Astrocyte of the cerebellum (primary cell): ENCODE results near the gene HMGXB4.

Source experiments
- DNase-seq: peaks from one replicate; pipeline ENCODE4 v3.0.0-alpha.2; 2011; ENCODE audit warnings: low read depth
- H3K4me3 ChIP-seq: 2 replicates; pipeline ENCODE4 v1.5.1; 2011; ENCODE audit warnings: mild to moderate bottlenecking, low read depth, low read length, moderate library complexity
- in situ Hi-C: cut with HindIII; loops from 2 replicates; pipeline ENCODE4 v1.10.0; 2017; ENCODE audit warnings: low sequenced_read_pairs
- TF ChIP-seq, protein P1 (sequence below): IDR thresholded peaks from 2 replicates; pipeline ENCODE4 v1.5.1; 2012; ENCODE audit warnings: low read length, low read depth, moderate library complexity, mild to moderate bottlenecking; ENCODE audit errors: missing control alignments

HMGXB4 gene

DNA sequence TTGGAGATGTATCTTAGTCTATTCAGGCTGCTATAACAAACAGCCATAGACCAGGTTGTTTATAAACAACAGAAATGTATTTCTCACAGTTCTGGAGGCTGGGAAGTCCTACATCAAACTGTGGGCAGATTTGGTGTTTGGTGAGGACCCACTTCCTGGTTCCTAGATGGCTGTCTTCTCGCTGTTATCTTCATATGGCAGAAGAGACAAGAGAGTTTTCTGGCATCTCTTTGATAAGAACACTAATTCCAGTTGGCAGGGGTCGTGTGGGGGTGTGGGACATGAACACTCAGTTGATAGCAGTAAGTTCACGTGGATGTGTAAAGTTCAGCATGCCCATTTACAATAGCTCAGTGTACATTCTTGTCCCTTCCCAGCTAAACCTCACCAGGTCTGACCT lies 41.3 kb upstream of the HMGXB4 start:
- in situ Hi-C loops, result no loop called here
- no peak for DNase-seq
- TF ChIP-seq, protein P1, sequence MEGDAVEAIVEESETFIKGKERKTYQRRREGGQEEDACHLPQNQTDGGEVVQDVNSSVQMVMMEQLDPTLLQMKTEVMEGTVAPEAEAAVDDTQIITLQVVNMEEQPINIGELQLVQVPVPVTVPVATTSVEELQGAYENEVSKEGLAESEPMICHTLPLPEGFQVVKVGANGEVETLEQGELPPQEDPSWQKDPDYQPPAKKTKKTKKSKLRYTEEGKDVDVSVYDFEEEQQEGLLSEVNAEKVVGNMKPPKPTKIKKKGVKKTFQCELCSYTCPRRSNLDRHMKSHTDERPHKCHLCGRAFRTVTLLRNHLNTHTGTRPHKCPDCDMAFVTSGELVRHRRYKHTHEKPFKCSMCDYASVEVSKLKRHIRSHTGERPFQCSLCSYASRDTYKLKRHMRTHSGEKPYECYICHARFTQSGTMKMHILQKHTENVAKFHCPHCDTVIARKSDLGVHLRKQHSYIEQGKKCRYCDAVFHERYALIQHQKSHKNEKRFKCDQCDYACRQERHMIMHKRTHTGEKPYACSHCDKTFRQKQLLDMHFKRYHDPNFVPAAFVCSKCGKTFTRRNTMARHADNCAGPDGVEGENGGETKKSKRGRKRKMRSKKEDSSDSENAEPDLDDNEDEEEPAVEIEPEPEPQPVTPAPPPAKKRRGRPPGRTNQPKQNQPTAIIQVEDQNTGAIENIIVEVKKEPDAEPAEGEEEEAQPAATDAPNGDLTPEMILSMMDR, result no peak
- H3K4me3 ChIP-seq, result no peak overlapping the region

DNA sequence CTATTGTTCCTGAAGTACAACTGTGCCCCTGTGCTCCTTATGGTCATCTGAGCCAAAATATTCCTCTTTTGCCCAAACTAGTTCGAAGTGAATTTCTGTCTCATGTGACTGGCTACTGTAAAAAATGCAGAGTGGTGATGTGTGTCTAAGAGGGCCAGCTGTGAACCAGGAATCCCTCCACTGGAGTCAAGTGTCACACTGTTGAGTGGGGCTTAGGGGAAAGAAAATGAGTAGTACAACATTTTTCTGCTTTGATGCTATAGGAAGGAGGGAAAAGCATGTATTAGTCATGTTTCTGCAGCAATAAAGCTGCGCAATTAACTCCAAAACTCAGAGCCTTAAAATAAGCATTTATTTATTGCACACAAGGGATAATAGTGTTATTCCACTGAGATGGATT lies 39.8 kb upstream of the HMGXB4 start:
- H3K4me3 ChIP-seq, result no peak overlapping the region
- in situ Hi-C loops, result no loop called here
- no peak for DNase-seq
- TF ChIP-seq, protein P1, result no peak

DNA sequence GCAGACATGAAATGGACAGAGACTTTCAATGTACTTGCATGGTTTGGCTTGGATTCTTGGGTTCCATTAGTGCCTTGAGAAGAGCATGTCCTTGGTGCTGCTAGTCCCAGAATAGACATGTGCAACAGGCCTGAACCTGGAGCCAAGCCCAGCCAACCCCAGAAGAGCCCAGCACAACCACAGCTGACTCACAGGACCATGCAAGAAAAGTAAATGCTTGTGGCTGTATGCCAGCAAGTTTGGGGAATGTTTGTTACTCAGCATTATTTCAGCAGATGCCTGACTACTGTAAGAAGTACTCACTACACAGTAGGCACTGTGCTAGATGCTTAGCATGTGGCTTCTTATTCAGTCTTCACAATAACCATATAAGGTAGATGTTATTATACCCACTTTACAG lies 39.2 kb upstream of the HMGXB4 start:
- TF ChIP-seq, protein P1, result no peak
- in situ Hi-C loops, result no loop called here
- no peak overlapping the region for H3K4me3 ChIP-seq
- no peak for DNase-seq

DNA sequence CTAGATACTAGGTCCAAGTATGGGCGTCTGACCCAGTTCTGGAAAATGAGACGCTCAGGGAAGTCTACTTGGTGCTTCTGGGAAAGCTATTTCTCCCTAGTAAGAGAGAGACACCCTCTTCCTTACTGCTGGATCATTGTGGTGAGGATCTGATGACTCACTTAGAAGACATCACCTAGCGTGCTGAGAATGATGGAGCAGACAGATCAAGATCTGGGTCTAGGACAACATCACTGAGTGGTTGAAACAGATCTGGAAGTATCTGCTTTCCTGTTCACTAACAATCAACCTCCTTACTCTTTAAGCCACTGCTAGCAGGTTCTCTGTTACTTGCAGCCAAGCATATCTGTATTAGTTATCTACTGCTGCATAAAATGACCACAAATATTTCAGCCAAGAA lies 38.3 kb upstream of the HMGXB4 start:
- in situ Hi-C loops, result no loop called here
- no peak overlapping the region for H3K4me3 ChIP-seq
- TF ChIP-seq, protein P1, result no peak
- DNase-seq, result no peak

DNA sequence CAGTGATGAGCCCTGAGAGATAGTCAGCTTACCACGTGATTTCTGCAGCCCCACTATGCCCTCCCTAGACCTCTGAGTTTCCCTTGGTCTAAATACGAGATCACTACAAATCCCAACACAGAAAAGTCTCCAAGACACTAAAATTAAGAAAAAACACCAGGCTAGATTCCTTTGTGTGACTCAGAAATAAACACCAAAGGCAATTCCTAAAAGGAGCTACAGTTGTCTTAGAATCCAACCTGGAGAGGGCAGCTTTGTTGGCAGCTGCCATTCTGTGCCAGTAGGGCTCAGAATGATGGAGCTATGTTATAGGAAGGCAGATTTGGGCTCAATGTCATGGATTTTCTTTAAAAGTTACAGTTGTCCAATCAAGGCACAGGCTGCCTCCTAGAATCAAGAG lies 37.1 kb upstream of the HMGXB4 start:
- no peak for DNase-seq
- in situ Hi-C loops, result no loop called here
- TF ChIP-seq, protein P1, result no peak
- no peak overlapping the region for H3K4me3 ChIP-seq

DNA sequence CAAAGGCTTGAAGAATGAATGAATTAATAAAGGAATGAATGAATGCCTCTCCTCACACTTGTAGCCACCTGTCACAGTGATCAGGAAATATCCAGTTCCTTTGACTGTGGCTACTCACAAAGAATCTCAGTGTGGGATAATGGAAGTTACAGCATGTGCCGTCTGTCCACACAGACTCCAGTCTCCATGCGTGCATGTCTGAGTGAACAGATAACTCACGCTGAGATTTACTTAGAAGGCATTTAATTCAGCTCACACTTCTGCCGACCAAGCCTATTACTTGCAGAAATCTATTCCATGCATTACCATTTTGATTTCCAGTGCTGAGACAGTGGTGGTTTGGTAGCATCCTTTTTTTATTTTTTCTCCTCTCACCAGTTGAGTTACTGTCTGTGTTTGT lies 32.3 kb upstream of the HMGXB4 start:
- H3K4me3 ChIP-seq, result no peak overlapping the region
- in situ Hi-C loops, result no loop called here
- no peak for DNase-seq
- TF ChIP-seq, protein P1, result no peak
